CD14-positive monocyte (primary cell): ENCODE measurements around the gene FAM107B. TPM values are rescaled to one million over a fixed set of nuclear protein-coding genes. Genes with fewer than 3 reads are reported as not detected.

ENCODE experiments used
- DNase-seq, 3 donors: peaks; one replicate each; pipeline ENCODE4 v3.0.0-alpha.2; 2011 to 2022
- H2AFZ ChIP-seq: 2 replicates; pipeline ENCODE4 v1.6.0; 2012; ENCODE audit warnings: mild to moderate bottlenecking, low read depth, low read length, inconsistent platforms; ENCODE audit not compliant: insufficient read depth, poor library complexity, severe bottlenecking
- H3K27ac ChIP-seq, 2 donors: 1 replicate in 1 of 2; 2 replicates in 1 of 2; pipeline ENCODE4 v1.5.1; 2012 to 2013; ENCODE audit warnings: low read length in 2 of 2, control low read depth in 1 of 2, inconsistent platforms in 1 of 2, low read depth in 1 of 2, mild to moderate bottlenecking in 1 of 2
- H3K27me3 ChIP-seq, 2 donors: one replicate each; pipeline versions ENCODE4 v1.6.0 to v1.6.1; 2011 to 2013; ENCODE audit warnings: low read length in 2 of 2; ENCODE audit not compliant: control insufficient read depth in 2 of 2, insufficient read depth in 2 of 2
- H3K36me3 ChIP-seq, 2 donors: replicated peaks in 1 of 2; 1 replicate in 1 of 2; 2 replicates in 1 of 2; pipeline versions ENCODE4 v1.5.1 to v1.6.1; 2012 to 2013; ENCODE audit warnings: low read length in 2 of 2, control low read depth in 1 of 2, inconsistent platforms in 1 of 2, mild to moderate bottlenecking in 1 of 2; ENCODE audit not compliant: insufficient read depth in 2 of 2, control insufficient read depth in 1 of 2
- H3K4me1 ChIP-seq, 2 donors: 1 replicate in 1 of 2; 2 replicates in 1 of 2; pipeline versions ENCODE4 v1.5.1 to v1.6.1; 2012 to 2013; ENCODE audit warnings: low read length in 2 of 2, control low read depth in 1 of 2, inconsistent platforms in 1 of 2, mild to moderate bottlenecking in 1 of 2, moderate library complexity in 1 of 2; ENCODE audit not compliant: insufficient read depth in 2 of 2, control insufficient read depth in 1 of 2
- H3K4me2 ChIP-seq: replicated peaks from 2 replicates; pipeline ENCODE3; 2012; ENCODE audit warnings: low read length, moderate library complexity, mild to moderate bottlenecking; ENCODE audit not compliant: poor library complexity, severe bottlenecking; ENCODE audit errors: extremely low read depth
- H3K4me3 ChIP-seq, 3 experiments: fragments of 200-600 bp in 1 of 3; sonication (generic) in 1 of 3; replicated peaks in 1 of 3; 1 replicate in 2 of 3; 2 replicates in 1 of 3; pipeline ENCODE4 v1.5.1; 2011 to 2013; ENCODE audit warnings: low read length in 3 of 3, mild to moderate bottlenecking in 3 of 3, control low read depth in 2 of 3, low read depth in 2 of 3, inconsistent platforms in 1 of 3, moderate library complexity in 1 of 3
- H3K79me2 ChIP-seq: 2 replicates; pipeline ENCODE4 v1.6.0; 2012; ENCODE audit warnings: mild to moderate bottlenecking, control low read depth, inconsistent platforms, low read length, moderate library complexity; ENCODE audit not compliant: insufficient read depth
- H3K9ac ChIP-seq: 2 replicates; pipeline ENCODE4 v1.6.0; 2017; ENCODE audit warnings: low read length, mild to moderate bottlenecking; ENCODE audit not compliant: insufficient read depth, poor library complexity, severe bottlenecking
- H3K9me3 ChIP-seq, 2 donors: replicated peaks in 1 of 2; 1 replicate in 1 of 2; 2 replicates in 1 of 2; pipeline versions ENCODE4 v1.5.1 to v1.6.1; 2012 to 2013; ENCODE audit warnings: low read length in 2 of 2, control low read depth in 1 of 2; ENCODE audit not compliant: control insufficient read depth in 1 of 2, insufficient read depth in 1 of 2
- H4K20me1 ChIP-seq: 2 replicates; pipeline ENCODE4 v1.6.0; 2012; ENCODE audit warnings: mild to moderate bottlenecking, low read length, control low read depth, moderate library complexity; ENCODE audit not compliant: insufficient read depth
- H3K27ac Mint-ChIP-seq, 7 donors: one replicate each; pipeline ENCODE4 v1.8.0; 2020; ENCODE audit warnings: mild to moderate bottlenecking in 7 of 7, mixed read lengths in 7 of 7, moderate library complexity in 6 of 7, inconsistent platforms in 2 of 7
- H3K27me3 Mint-ChIP-seq, 3 donors: one replicate each; pipeline ENCODE4 v1.8.0; 2021 to 2022; ENCODE audit warnings: low read depth in 3 of 3, mild to moderate bottlenecking in 3 of 3, mixed read lengths in 3 of 3, moderate library complexity in 3 of 3, inconsistent platforms in 1 of 3
- H3K36me3 Mint-ChIP-seq, 2 donors: one replicate each; pipeline ENCODE4 v1.8.0; 2020; ENCODE audit warnings: mixed read lengths in 2 of 2, inconsistent platforms in 1 of 2, mild to moderate bottlenecking in 1 of 2
- H3K4me1 Mint-ChIP-seq: one replicate; pipeline ENCODE4 v1.8.0; 2020; ENCODE audit warnings: mild to moderate bottlenecking, mixed read lengths
- H3K4me3 Mint-ChIP-seq, 2 donors: one replicate each; pipeline ENCODE4 v1.8.0; 2020; ENCODE audit warnings: mild to moderate bottlenecking in 2 of 2, mixed read lengths in 2 of 2, moderate library complexity in 1 of 2
- H3K9me3 Mint-ChIP-seq, 7 donors: one replicate each; pipeline ENCODE4 v1.8.0; 2020 to 2022; ENCODE audit warnings: mixed read lengths in 7 of 7, mild to moderate bottlenecking in 6 of 7, moderate library complexity in 6 of 7, inconsistent platforms in 2 of 7
- CTCF ChIP-seq: fragments of 200-600 bp; IDR thresholded peaks from one replicate; pipeline ENCODE4 v1.8.0; 2022; ENCODE audit warnings: antibody characterized with exemption, mild to moderate bottlenecking
- WGBS: methylation state at CpG from one replicate; pipeline ENCODE4 v1.1.5; 2013; ENCODE audit warnings: missing lambda C conversion rate; ENCODE audit not compliant: insufficient coverage; 5-methylcytosine and 5-hydroxymethylcytosine counted together
- intact Hi-C, 2 donors: fragments of 100-400 bp; cut with micrococcal nuclease; formaldehyde crosslinking; loops; one replicate each; pipeline versions ENCODE4 v1.15.0 to v1.15.1; 2023
- polyA plus RNA-seq, 3 donors: library from polyadenylated mRNA; depleted of rRNA in 1 of 3; unstranded in 2 of 3; stranded (reverse) in 1 of 3; fragments of 300-500 nt in 2 of 3; fragments of >200 nt in 1 of 3; fragmentation: Illumina TruSeq in 2 of 3; gene quantifications; 1 replicate in 2 of 3; 2 replicates in 1 of 3; pipeline ENCODE4 v1.2.3, GENCODE V29; 2012 to 2021

Gene FAM107B
- polyA plus RNA-seq, 3 donors = 27.2 to 68.5 (median 28.4) TPM

DNA sequence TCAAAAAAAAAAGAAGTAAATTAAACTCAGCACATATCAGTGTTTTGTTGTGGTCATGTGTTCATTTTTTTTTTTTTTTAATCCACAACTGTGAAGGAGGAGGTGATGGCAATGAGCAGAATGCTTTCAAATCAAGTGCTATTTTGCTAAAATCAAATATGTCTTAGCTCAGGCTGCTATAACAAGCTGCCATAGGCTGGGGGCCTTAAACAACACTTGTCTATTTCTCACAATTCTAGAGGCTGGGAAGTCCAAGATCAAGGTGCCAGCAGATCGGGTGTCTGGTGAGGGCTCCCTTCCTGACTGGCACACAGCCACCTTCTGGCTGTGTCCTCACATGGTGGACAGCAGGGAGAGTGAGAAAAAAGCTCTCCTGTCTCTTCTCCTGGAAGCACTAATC lies 203.9 kb downstream of the FAM107B start:
- H3K27ac Mint-ChIP-seq = peak overlapping the region in 6 of 7 donors; percentile 35 to 90 (median 83)
- peaks cover 28 to 43% of the 10 kb centered on the region in 2 donors for H3K36me3 Mint-ChIP-seq
- H4K20me1 ChIP-seq = peaks cover 87% of the 10 kb centered on the region
- H3K9ac ChIP-seq = no peak overlapping the region
- TF ChIP-seq CTCF = no peak
- H3K4me3 ChIP-seq = no peak overlapping the region
- no peaks in the 10 kb centered on the region for H3K27me3 ChIP-seq
- no peak overlapping the region for H2AFZ ChIP-seq
- no peak overlapping the region for H3K4me2 ChIP-seq
- intact Hi-C loops = no loop called here
- H3K36me3 ChIP-seq = peaks cover 14 to 35% of the 10 kb centered on the region in 2 donors
- peaks cover 0 to 7% of the 10 kb centered on the region in 2 donors for H3K9me3 ChIP-seq
- H3K9me3 Mint-ChIP-seq = peaks cover 0 to 2% (median 0%) of the 10 kb centered on the region in 7 donors
- H3K4me1 Mint-ChIP-seq = peaks cover 66% of the 10 kb centered on the region
- H3K4me3 Mint-ChIP-seq = no peak overlapping the region
- peaks cover 24 to 42% of the 10 kb centered on the region in 2 donors for H3K4me1 ChIP-seq
- peaks cover 0 to 1% (median 0%) of the 10 kb centered on the region in 3 donors for H3K27me3 Mint-ChIP-seq
- H3K27ac ChIP-seq = peak overlapping the region; percentile 32 to 75
- no peak for DNase-seq
- WGBS = no CpG with 5 or more reads among the region's 1 CpG
- peaks cover 100% of the 10 kb centered on the region for H3K79me2 ChIP-seq

DNA sequence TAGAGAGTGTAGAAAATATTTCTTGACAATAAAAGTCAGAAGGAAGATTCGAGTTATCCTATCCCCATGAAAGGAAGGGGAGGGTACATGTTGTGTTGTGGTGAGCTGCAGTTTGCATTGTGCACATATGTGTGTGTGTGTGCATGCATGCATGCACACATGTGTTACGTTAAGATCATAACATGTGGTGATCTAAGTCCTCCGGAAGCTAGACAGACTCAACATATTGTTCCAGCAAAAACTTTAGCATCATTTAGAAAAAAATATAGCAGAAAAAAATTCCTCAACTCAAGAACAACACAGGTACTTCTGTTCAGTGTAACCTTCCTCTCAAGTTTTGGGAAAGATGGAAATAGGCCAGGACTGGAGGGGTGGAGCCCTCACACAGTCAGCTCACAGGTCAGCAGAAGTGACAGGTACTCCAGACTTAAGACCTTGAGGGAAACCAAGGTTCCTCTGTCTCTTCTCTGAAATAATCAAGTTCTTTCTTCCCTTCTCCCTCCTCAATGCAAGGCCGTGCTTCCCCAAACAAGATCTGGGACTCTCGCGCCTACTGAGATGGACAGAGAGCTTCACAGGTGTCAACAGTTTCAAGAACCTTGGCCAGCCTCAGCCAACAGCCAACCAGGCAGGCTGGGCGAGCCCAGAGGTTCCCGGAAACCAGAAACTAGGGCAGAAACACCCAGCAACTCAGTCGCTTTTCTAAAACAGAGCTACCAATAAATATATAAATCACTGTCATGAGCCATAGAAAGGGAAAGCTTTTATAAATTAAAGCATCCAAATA lies 205.2 kb downstream of the FAM107B start:
- intact Hi-C loops = no loop called here

More for the DNA sequence above, 205.2 kb downstream of the FAM107B start:
- peaks cover 0 to 2% (median 0%) of the 10 kb centered on the region in 7 donors for H3K9me3 Mint-ChIP-seq
- peak overlapping the region in 5 of 7 donors; percentile 11 to 87 (median 82) for H3K27ac Mint-ChIP-seq
- Histone ChIP-seq H3K27ac (peak overlapping the region in 1 of 2 donors; percentile 75), H3K27me3 (no peaks in the 10 kb centered on the region), H4K20me1 (peaks cover 82% of the 10 kb centered on the region), H3K79me2 (peaks cover 100% of the 10 kb centered on the region), H3K36me3 (peaks cover 14 to 37% of the 10 kb centered on the region in 2 donors), H3K9me3 (peaks cover 0 to 7% of the 10 kb centered on the region in 2 donors), H3K4me1 (peaks cover 37 to 55% of the 10 kb centered on the region in 2 donors), H3K4me2 (no peak overlapping the region), H2AFZ (no peak overlapping the region), H3K9ac (no peak overlapping the region), H3K4me3 (no peak overlapping the region)
- H3K4me3 Mint-ChIP-seq = no peak overlapping the region
- TF ChIP-seq CTCF = no peak
- H3K4me1 Mint-ChIP-seq = peaks cover 71% of the 10 kb centered on the region
- 87% methylated on average over 6 of the region's 9 CpGs for WGBS
- H3K36me3 Mint-ChIP-seq = peaks cover 30 to 44% of the 10 kb centered on the region in 2 donors
- H3K27me3 Mint-ChIP-seq = peaks cover 0 to 1% (median 0%) of the 10 kb centered on the region in 3 donors
- DNase-seq = no peak
